Measurements from ENCODE around the gene RPIA. TPM values are rescaled to one million over a fixed set of nuclear protein-coding genes. Genes with fewer than 3 reads are reported as not detected.
A peak's percentile ranks its signal among the peaks of the same experiment; 100 is the strongest.

Gene RPIA
- total and polyA plus RNA-seq, 2 of the 13 experiments (the other 11 are each of a cell fraction or from before 2014, with no cell fraction given) = 13.3 to 23.9 TPM

GRCh38 chr2:88691339-88692183, at the start of gene RPIA (continued):
- TF ChIP-seq USF2 (IDR thresholded peaks at IDR 0.05; ENCODE audit: low read depth, low read length) (no peak), USF2 (CRISPR knock-in tag; IDR thresholded peaks at IDR 0.05; ENCODE audit: borderline replicate concordance) (peak; percentile 68; the same call in 1 of the 2 replicates), GPN1 (CRISPR knock-in tag; IDR thresholded peaks at IDR 0.05; ENCODE audit: borderline replicate concordance) (peak; percentile 91; the same call in 1 of the 2 replicates), ATAD3A (CRISPR knock-in tag; IDR thresholded peaks at IDR 0.05) (peak; percentile 85), LCORL (IDR thresholded peaks at IDR 0.05) (no peak), LCORL (CRISPR knock-in tag; IDR thresholded peaks at IDR 0.05) (no peak; the same call in 1 of the 2 replicates), IKZF5 (CRISPR knock-in tag; IDR thresholded peaks at IDR 0.05) (peak; percentile 95), ZNF138 (CRISPR knock-in tag; IDR thresholded peaks at IDR 0.05; ENCODE audit: low read depth) (0 out of 2 replicates have a peak, but pooled peaks have one; percentile 92), HMGXB3 (CRISPR knock-in tag; IDR thresholded peaks at IDR 0.05; ENCODE audit: borderline replicate concordance) (peak; percentile 69; the same call in 1 of the 2 replicates), ZNF614 (CRISPR knock-in tag; IDR thresholded peaks at IDR 0.05; ENCODE audit: borderline replicate concordance) (peak; percentile 45), MTA3 (CRISPR knock-in tag; IDR thresholded peaks at IDR 0.05) (no peak), NFE2L2 (IDR thresholded peaks at IDR 0.05; ENCODE audit: low read length) (no peak), SPEN (CRISPR knock-in tag; IDR thresholded peaks at IDR 0.05; ENCODE audit: low read depth) (peak; percentile 95), CENPT (CRISPR knock-in tag; IDR thresholded peaks at IDR 0.05; ENCODE audit: low read depth) (peak; percentile 99), KLF16 (CRISPR knock-in tag; IDR thresholded peaks at IDR 0.05) (peak; percentile 89 to 94; a peak in 3 of 4 replicates), RBFOX2 (IDR thresholded peaks at IDR 0.05; ENCODE audit: low read depth, low read length) (peak; percentile 91), BORCS8-MEF2B (CRISPR knock-in tag; IDR thresholded peaks at IDR 0.05) (peak; percentile 96), ZNF460 (CRISPR knock-in tag; IDR thresholded peaks at IDR 0.05; ENCODE audit: borderline replicate concordance) (no peak), RARG (CRISPR knock-in tag; IDR thresholded peaks at IDR 0.05; ENCODE audit: low read depth) (no peak), RCOR2 (CRISPR knock-in tag; IDR thresholded peaks at IDR 0.05) (no peak; the same call in 1 of the 2 replicates), RELA (CRISPR knock-in tag; IDR thresholded peaks at IDR 0.05) (no peak; the same call in 1 of the 2 replicates), HDAC2 (CRISPR knock-in tag; IDR thresholded peaks at IDR 0.05) (peak; percentile 64), RBM22 (optimal IDR thresholded peaks at IDR 0.05; ENCODE audit: low read length) (no peak), SMC3 (IDR thresholded peaks at IDR 0.05; ENCODE audit: low read length) (no peak)

Measured in HepG2 (cell line).